OCI-LY3 (cell line): ENCODE results near the gene CLEC16A.

Experiments
- H2AFZ ChIP-seq: fragments of 200-600, 300-600 bp; shearing (Covaris generic); 2 replicates; pipeline ENCODE4 v1.6.0; 2014; ENCODE audit warnings: antibody characterized with exemption, low read depth, low read length
- H3K27ac ChIP-seq: fragments of 200-600, 300-600 bp; sonication (generic); 2 replicates; pipeline ENCODE4 v1.5.1; 2014; ENCODE audit warnings: mild to moderate bottlenecking, low read length, moderate library complexity, mixed read lengths
- H3K27me3 ChIP-seq: fragments of 200-600, 300-600 bp; sonication (generic); 2 replicates; pipeline ENCODE4 v1.6.1; 2014; ENCODE audit warnings: low read depth, low read length, mixed read lengths
- H3K36me3 ChIP-seq: fragments of 200-600, 300-600 bp; sonication (generic); replicated peaks from 2 replicates; pipeline ENCODE3; 2014; ENCODE audit warnings: low read depth, low read length, mixed read lengths
- H3K4me1 ChIP-seq: fragments of 300-600, 200-600 bp; sonication (generic); 2 replicates; pipeline ENCODE4 v1.6.1; 2014; ENCODE audit warnings: low read length, mixed read lengths
- H3K4me2 ChIP-seq: fragments of 200-600, 300-600 bp; sonication (generic); 2 replicates; pipeline ENCODE4 v1.6.1; 2014; ENCODE audit warnings: low read length, mixed read lengths
- H3K4me3 ChIP-seq: fragments of 300-600, 200-600 bp; sonication (generic); 2 replicates; pipeline ENCODE4 v1.5.1; 2014; ENCODE audit warnings: antibody characterized with exemption, mild to moderate bottlenecking, low read length, moderate library complexity
- H3K79me2 ChIP-seq: fragments of 300-600, 200-600 bp; shearing (Covaris generic); 2 replicates; pipeline ENCODE4 v1.6.1; 2014; ENCODE audit warnings: mild to moderate bottlenecking, low read length, mixed read lengths
- H3K9ac ChIP-seq: fragments of 300-600, 200-600 bp; shearing (Covaris generic); 2 replicates; pipeline ENCODE4 v1.6.0; 2014; ENCODE audit warnings: mild to moderate bottlenecking, low read length, moderate library complexity
- H3K9me3 ChIP-seq: fragments of 200-600, 300-600 bp; shearing (Covaris generic); 2 replicates; pipeline ENCODE4 v1.6.1; 2014; ENCODE audit warnings: low read length, mixed read lengths; ENCODE audit not compliant: insufficient read depth
- H4K20me1 ChIP-seq: fragments of 200-600, 300-600 bp; sonication (generic); 2 replicates; pipeline ENCODE4 v1.6.1; 2016; ENCODE audit warnings: low read length, mixed read lengths; ENCODE audit not compliant: insufficient read depth
- CTCF ChIP-seq: fragments of 200-600, 300-600 bp; sonication (generic); IDR thresholded peaks from 2 replicates; pipeline ENCODE4 v1.5.1; 2014; ENCODE audit warnings: antibody characterized with exemption, low read length, low read depth
- EZH2phosphoT487 ChIP-seq: fragments of 200-600 bp; shearing (Covaris generic); IDR thresholded peaks from 2 replicates; pipeline ENCODE4 v1.6.1; 2018; ENCODE audit warnings: antibody characterized with exemption, mixed run types, low read depth

Gene CLEC16A

GRCh38 chr16:11033629-11034420 lies 89.5 kb downstream of the CLEC16A start:
- Histone ChIP-seq H3K79me2 (no peaks in the 10 kb centered on the region), H4K20me1 (no peaks in the 10 kb centered on the region), H3K36me3 (peaks cover 12% of the 10 kb centered on the region), H3K27me3 (no peaks in the 10 kb centered on the region), H3K4me2 (no peak overlapping the region), H2AFZ (no peak overlapping the region), H3K27ac (no peak overlapping the region), H3K9me3 (no peaks in the 10 kb centered on the region), H3K9ac (no peak overlapping the region), H3K4me1 (no peaks in the 10 kb centered on the region), H3K4me3 (no peak overlapping the region)
- no peak for TF ChIP-seq CTCF
- TF ChIP-seq EZH2phosphoT487 = no peak

GRCh38 chr16:11034481-11034931 lies 90.1 kb downstream of the CLEC16A start:
- Histone ChIP-seq H3K4me3 (no peak overlapping the region), H3K36me3 (peaks cover 5% of the 10 kb centered on the region), H3K9ac (no peak overlapping the region), H3K9me3 (no peaks in the 10 kb centered on the region), H3K4me2 (no peak overlapping the region), H4K20me1 (no peaks in the 10 kb centered on the region), H3K27ac (no peak overlapping the region), H3K27me3 (no peaks in the 10 kb centered on the region), H3K4me1 (no peaks in the 10 kb centered on the region), H2AFZ (no peak overlapping the region), H3K79me2 (no peaks in the 10 kb centered on the region)
- no peak for TF ChIP-seq CTCF
- TF ChIP-seq EZH2phosphoT487 = no peak

- Histone ChIP-seq H3K9ac (no peak overlapping the region), H2AFZ (no peak overlapping the region), H3K27ac (no peak overlapping the region), H3K27me3 (no peaks in the 10 kb centered on the region), H3K36me3 (no peaks in the 10 kb centered on the region), H3K4me1 (no peaks in the 10 kb centered on the region), H3K4me2 (no peak overlapping the region), H3K79me2 (no peaks in the 10 kb centered on the region), H3K9me3 (no peaks in the 10 kb centered on the region), H4K20me1 (no peaks in the 10 kb centered on the region), H3K4me3 (no peak overlapping the region)
- no peak for TF ChIP-seq EZH2phosphoT487
- TF ChIP-seq CTCF = no peak
Observed at GRCh38 chr16:11035096-11035495, 90.7 kb downstream of the CLEC16A start.

- Histone ChIP-seq H3K27ac (no peak overlapping the region), H3K36me3 (peaks cover 2% of the 10 kb centered on the region), H3K27me3 (no peaks in the 10 kb centered on the region), H4K20me1 (no peaks in the 10 kb centered on the region), H3K4me3 (no peak overlapping the region), H3K9ac (no peak overlapping the region), H3K4me2 (no peak overlapping the region), H2AFZ (no peak overlapping the region), H3K4me1 (no peaks in the 10 kb centered on the region), H3K79me2 (no peaks in the 10 kb centered on the region), H3K9me3 (no peaks in the 10 kb centered on the region)
- TF ChIP-seq CTCF = no peak
- TF ChIP-seq EZH2phosphoT487 = no peak
Observed at GRCh38 chr16:11036040-11036439, 91.7 kb downstream of the CLEC16A start.
